MV-4-11 (cell line): Measurements from ENCODE around the gene FLACC1.
"Not testable (repeated sequence)": the region's sequence is repeated elsewhere in the genome, so short reads cannot be mapped to it uniquely, and the experiment has no call there.

Experiments used
- DNase-seq: peaks from one replicate; lab custom pipeline; 2025; lab: John Stamatoyannopoulos, UW

Gene FLACC1

DNA sequence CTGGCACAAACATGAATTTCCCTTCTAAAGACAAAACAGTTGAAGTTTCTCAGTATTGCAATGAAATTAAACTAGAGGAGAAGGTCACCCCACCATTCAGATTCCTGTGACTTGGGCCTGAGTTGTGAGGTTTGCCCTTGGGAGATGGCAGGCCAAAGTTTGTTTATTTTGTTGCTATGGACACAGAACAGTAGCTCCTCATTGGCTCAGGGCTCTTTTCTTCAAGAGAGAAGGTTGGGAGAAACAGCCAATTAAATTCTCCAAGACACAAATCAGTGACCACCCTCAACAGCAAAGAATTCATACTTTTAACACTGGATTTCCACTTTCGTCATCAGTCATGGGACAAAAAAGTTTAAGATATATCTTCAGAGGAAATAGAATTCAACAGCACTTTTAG is at the start of gene FLACC1:
Gene FLACC1, minus strand, starts transcription at position 125 of the 400 bp plus-strand sequence. CDS start 5,941 bp downstream, outside the sequence.
- DNase-seq: no peak

DNA sequence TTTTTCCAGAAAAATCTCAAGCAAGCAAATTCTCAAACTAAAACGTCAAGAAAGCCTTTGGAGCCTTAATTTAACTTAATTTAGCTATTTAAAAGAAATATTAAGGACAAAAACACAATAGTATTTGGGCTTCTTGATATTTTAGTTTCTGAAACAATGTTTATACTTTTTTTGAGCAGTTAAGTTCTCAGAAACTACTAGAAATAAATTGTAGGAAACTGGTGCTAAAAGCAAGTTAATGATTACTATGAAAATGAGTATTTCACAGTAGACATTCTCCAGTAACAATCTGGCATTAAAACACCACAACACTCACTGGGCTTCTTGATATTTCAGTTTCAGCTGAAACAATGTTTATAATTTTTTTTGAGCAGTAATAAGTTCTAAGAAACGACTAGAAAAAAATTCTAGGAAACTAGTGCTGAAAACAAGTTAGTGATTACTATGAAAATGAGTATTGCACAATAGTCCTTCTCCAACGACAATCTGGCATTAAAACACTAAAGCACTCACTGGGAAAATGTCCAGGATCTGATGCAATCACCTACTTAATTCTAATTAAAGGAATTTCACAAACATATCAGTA is 49.0 kb upstream of the FLACC1 start:
- DNase-seq: peak; percentile 87

DNA sequence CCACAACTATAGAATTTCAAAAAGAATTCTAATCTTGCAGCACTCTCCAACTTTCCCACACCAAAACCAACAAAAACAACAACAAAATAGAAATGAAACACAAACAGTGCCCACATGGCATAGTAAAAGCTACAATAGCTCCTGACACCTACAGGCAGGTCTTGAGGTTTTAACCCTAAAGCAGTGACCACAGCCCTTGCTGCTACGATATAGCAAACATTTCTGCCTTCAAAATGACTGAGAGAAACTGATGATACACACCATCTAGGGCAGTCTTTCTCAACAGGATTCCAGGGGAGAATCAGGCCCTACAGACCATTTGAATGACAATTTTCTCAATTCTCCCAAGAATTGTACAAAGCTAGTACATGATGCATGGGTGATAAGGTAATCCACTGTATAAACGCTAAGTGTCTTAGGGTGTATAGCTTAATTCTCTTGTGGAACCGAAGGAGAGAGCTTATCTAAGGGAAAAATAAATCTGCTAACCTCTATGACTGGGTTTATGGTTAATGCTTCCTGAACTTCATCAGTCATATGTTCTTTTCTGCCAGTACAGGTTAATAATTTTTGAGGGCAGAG is 47.6 kb upstream of the FLACC1 start:
- no peak for DNase-seq

GRCh38 chr2:201403880-201404279 is 46.7 kb upstream of the FLACC1 start:
- DNase-seq: no peak

GRCh38 chr2:201402651-201403562 is 45.8 kb upstream of the FLACC1 start:
- no peak for DNase-seq

DNA sequence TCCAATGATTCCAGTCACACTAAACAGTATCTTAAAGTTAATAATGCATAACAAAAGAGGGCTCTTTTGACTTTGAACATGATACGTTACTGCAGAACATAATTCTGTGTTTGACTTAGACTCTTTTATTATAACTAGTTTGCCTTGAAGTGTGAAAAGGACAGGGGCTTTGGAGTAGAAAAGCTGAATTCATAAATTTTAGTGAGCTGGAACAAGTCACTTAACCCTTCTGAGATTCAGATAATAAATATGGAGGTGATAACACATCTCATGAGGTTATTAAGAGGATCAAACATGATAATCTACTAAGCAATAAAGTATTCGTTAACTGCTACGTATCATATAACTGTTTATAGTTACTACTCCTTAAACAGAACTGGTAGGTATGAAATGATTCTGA is 44.7 kb upstream of the FLACC1 start:
- no peak for DNase-seq

GRCh38 chr2:201396595-201396994 is 39.5 kb upstream of the FLACC1 start:
- DNase-seq: no peak

- no peak for DNase-seq
Observed at GRCh38 chr2:201383136-201383535, 26.0 kb upstream of the FLACC1 start.

DNA sequence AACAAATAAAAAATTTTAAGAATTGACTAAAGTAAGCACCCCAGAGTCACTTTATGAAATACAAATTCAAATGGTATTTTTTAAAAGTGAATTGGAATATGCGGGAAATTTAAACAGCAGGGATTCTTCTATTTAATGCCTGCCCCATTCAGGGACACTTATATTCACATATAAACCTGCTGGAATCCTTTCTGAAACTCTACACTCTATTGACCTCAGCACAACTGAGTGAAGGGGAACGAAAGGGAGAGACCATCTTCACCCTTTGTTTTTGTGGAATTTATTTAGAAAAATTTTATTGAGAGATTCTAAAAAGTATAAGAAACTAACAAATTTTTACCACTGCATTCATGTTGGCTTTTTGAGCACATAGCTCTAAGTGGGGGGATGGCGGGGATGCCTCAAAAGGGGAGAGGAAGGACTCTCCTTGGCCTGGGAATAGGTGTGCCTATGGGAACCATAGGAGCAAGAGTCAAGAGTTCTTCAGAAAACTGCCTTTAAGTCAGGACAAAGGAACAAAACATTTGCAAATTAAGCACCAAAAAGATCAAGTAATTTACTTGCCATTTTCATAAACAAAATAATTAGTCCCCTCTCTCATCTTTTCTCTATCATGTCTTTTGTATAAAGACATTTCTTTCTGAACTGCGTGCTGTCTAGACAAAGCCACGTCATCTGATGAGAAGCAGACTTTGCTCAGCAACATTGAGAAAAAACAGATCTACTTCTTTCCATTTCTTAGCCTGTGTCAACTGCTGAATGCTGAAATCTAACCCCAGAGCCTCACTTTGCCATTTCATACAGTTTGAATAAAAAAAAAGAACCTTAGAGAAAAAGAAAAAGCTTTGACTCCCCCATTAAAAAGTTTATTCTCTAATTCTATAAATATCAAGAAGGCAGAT is 21.6 kb upstream of the FLACC1 start:
- DNase-seq: no peak

- DNase-seq: no peak
Observed at GRCh38 chr2:201377218-201377617, 20.1 kb upstream of the FLACC1 start.

DNA sequence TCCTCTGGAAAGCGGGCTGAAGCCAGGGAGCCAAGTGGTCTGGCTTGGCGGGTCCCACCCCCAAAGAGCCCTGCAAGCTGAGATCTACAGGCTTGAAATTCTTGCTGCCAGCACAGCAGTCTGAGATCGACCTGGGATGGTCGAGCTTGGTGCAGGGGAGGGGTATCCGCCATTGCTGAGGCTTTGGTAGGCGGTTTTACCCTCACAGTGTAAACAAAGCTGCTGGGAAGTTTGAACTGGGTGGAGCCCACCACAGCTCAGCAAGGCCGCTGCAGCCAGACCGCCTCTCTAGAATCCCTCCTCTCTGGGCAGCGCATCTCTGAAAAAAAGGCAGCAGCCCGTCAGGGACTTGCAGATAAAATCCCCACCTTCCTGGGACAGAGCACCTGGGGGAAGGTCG is 12.6 kb upstream of the FLACC1 start:
- no peak for DNase-seq

GRCh38 chr2:201369318-201369717 is 12.2 kb upstream of the FLACC1 start:
- not testable (repeated sequence) for DNase-seq

DNA sequence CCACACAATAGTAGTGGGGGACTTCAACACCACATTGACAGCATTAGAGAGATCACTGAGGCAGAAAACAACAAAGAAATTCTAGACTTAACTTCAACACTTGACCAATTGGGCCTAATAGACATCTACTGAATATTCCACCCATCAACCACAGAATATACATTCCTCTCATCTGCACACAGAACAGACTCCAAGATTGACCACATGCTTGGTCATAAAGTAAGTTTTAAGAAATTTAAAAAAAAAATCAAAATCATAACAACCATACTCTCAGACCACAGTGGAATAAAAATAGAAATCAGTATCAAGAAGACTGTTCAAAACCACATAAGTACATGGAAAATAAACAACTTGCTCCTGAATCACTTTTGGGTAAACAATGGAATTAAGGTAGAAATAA is 9.0 kb upstream of the FLACC1 start:
- no peak for DNase-seq

GRCh38 chr2:201363857-201364560 is 6.9 kb upstream of the FLACC1 start:
- DNase-seq: peak; percentile 58

GRCh38 chr2:201362396-201362795 is 5.3 kb upstream of the FLACC1 start:
- DNase-seq: no peak

- no peak for DNase-seq
Observed at GRCh38 chr2:201361078-201361733, 4.1 kb upstream of the FLACC1 start.

- no peak for DNase-seq
Observed at GRCh38 chr2:201360256-201360655, 3.1 kb upstream of the FLACC1 start.

GRCh38 chr2:201358684-201359083 is 1.5 kb upstream of the FLACC1 start:
- no peak for DNase-seq

- no peak for DNase-seq
Observed at GRCh38 chr2:201353116-201353515, 4.0 kb downstream of the FLACC1 start.

- no peak for DNase-seq
Observed at GRCh38 chr2:201350879-201351278, 6.3 kb downstream of the FLACC1 start.

GRCh38 chr2:201349601-201350000 is 7.5 kb downstream of the FLACC1 start:
- DNase-seq: no peak
